Activated naive CD4-positive, alpha-beta T cell (primary cell): ENCODE data around the gene ARRDC2.

Source experiments
- DNase-seq, 4 experiments: peaks; one replicate each; lab custom pipeline; 2025; lab: John Stamatoyannopoulos, UW

Gene ARRDC2

GRCh38 chr19:18058208-18059009 lies 50.4 kb downstream of the ARRDC2 start:
- DNase-seq, result peak; percentile 60 to 79 (median 67)

GRCh38 chr19:18059297-18059696 lies 51.3 kb downstream of the ARRDC2 start:
- no peak for DNase-seq

GRCh38 chr19:18059902-18060301 lies 51.9 kb downstream of the ARRDC2 start:
- no peak for DNase-seq

- DNase-seq, result no peak
These were observed 52.5 kb downstream of the ARRDC2 start for GRCh38 chr19:18060472-18060871.

GRCh38 chr19:18062028-18062427 lies 54.1 kb downstream of the ARRDC2 start:
- DNase-seq, result no peak

GRCh38 chr19:18063463-18063862 lies 55.5 kb downstream of the ARRDC2 start:
- DNase-seq, result no peak
